HepG2 (cell line): Measurements from ENCODE around the gene PTMA. TPM values are rescaled to one million over a fixed set of nuclear protein-coding genes. Genes with fewer than 3 reads are reported as not detected.

ENCODE experiments used
- AGO2 ChIP-seq: fragments of 200-400 bp; formaldehyde crosslinking; optimal IDR thresholded peaks from 2 replicates; pipeline ENCODE3; 2017; ENCODE audit warnings: mild to moderate bottlenecking, low read depth, low read length, moderate library complexity
- AHR ChIP-seq: IDR thresholded peaks from 2 replicates; pipeline ENCODE4 v1.6.1; 2018; ENCODE audit warnings: missing genetic modification reagents, missing compliant biosample characterization
- CAMTA2 ChIP-seq: sonication (generic); formaldehyde crosslinking; IDR thresholded peaks from 2 replicates; pipeline ENCODE4 v1.4.0; 2020; ENCODE audit warnings: mild to moderate bottlenecking, missing genetic modification reagents, borderline replicate concordance
- GTF3A ChIP-seq: sonication (generic); formaldehyde crosslinking; conservative IDR thresholded peaks from 2 replicates; pipeline ENCODE4 v1.4.0; 2020; ENCODE audit warnings: mild to moderate bottlenecking, missing genetic modification reagents
- NFKB2 ChIP-seq: sonication (generic); formaldehyde crosslinking; IDR thresholded peaks from 2 replicates; pipeline ENCODE4 v1.4.0; 2020; ENCODE audit warnings: missing genetic modification reagents, borderline replicate concordance
- POLR2AphosphoS2 ChIP-seq: IDR thresholded peaks from 2 replicates; pipeline ENCODE4 v1.6.1; 2011; ENCODE audit warnings: low read depth, low read length, improper control_type of control experiment
- RXRA ChIP-seq: sonication (generic); formaldehyde crosslinking; IDR thresholded peaks from 2 replicates; pipeline ENCODE4 v1.5.1; 2020; ENCODE audit warnings: missing genetic modification reagents
- SIN3B ChIP-seq: fragments of 150-350 bp; IDR thresholded peaks from 2 replicates; pipeline ENCODE4 v1.6.1; 2014; ENCODE audit warnings: low read length
- SNAPC2 ChIP-seq: sonication (generic); formaldehyde crosslinking; IDR thresholded peaks from 2 replicates; pipeline ENCODE4 v1.8.1; 2022; ENCODE audit warnings: mild to moderate bottlenecking, missing genetic modification reagents
- THAP11 ChIP-seq: IDR thresholded peaks from 2 replicates; pipeline ENCODE4 v1.6.1; 2016; ENCODE audit warnings: missing biosample characterization, missing genetic modification reagents
- ZNF496 ChIP-seq: sonication (generic); formaldehyde crosslinking; IDR thresholded peaks from 2 replicates; pipeline ENCODE4 v1.8.1; 2023; ENCODE audit warnings: mild to moderate bottlenecking, moderate library complexity, missing genetic modification reagents; ENCODE audit not compliant: insufficient replicate concordance
- ZSCAN21 ChIP-seq: sonication (generic); formaldehyde crosslinking; IDR thresholded peaks from 2 replicates; pipeline ENCODE4 v1.8.0; 2022; ENCODE audit warnings: mild to moderate bottlenecking, missing genetic modification reagents, moderate library complexity, borderline replicate concordance
- polyA plus RNA-seq, 8 experiments: library from polyadenylated mRNA; depleted of rRNA in 3 of 8; stranded (reverse) in 7 of 8; unstranded in 1 of 8; fragments of >200 nt; fragmentation: Illumina TruSeq in 4 of 8; extraction: Trizol in 4 of 8; gene quantifications; 2 replicates each; pipeline versions ENCODE4 v1.2.1 to v1.2.3, GENCODE V29; 2011 to 2016; ENCODE audit warnings: low read depth in 4 of 8, missing spikeins in 1 of 8, mixed read lengths in 1 of 8; ENCODE audit not compliant: insufficient read depth in 1 of 8
- total RNA-seq, 5 experiments: library from RNA; depleted of rRNA; stranded (reverse); fragments of >200 nt; fragmentation: Illumina TruSeq; extraction: Trizol; gene quantifications; 2 replicates each; pipeline ENCODE4 v1.2.3, GENCODE V29; 2016; ENCODE audit warnings: low read depth in 1 of 5
- TF ChIP-seq, protein P1 (sequence below): sonication (generic); formaldehyde crosslinking; IDR thresholded peaks from 2 replicates; pipeline ENCODE4 v1.5.0; 2020; ENCODE audit warnings: mild to moderate bottlenecking, missing genetic modification reagents, borderline replicate concordance
- TF ChIP-seq, protein P2 (sequence below): IDR thresholded peaks from 2 replicates; pipeline ENCODE4 v1.6.1; 2016
- TF ChIP-seq, protein P3 (sequence below): sonication (generic); formaldehyde crosslinking; IDR thresholded peaks from 2 replicates; pipeline ENCODE4 v1.4.0; 2020; ENCODE audit warnings: mild to moderate bottlenecking, missing genetic modification reagents

The PTMA gene
- total and polyA plus RNA-seq, 2 of the 13 experiments (the other 11 are each of a cell fraction or from before 2014, with no cell fraction given): 190 to 1,086 TPM

DNA sequence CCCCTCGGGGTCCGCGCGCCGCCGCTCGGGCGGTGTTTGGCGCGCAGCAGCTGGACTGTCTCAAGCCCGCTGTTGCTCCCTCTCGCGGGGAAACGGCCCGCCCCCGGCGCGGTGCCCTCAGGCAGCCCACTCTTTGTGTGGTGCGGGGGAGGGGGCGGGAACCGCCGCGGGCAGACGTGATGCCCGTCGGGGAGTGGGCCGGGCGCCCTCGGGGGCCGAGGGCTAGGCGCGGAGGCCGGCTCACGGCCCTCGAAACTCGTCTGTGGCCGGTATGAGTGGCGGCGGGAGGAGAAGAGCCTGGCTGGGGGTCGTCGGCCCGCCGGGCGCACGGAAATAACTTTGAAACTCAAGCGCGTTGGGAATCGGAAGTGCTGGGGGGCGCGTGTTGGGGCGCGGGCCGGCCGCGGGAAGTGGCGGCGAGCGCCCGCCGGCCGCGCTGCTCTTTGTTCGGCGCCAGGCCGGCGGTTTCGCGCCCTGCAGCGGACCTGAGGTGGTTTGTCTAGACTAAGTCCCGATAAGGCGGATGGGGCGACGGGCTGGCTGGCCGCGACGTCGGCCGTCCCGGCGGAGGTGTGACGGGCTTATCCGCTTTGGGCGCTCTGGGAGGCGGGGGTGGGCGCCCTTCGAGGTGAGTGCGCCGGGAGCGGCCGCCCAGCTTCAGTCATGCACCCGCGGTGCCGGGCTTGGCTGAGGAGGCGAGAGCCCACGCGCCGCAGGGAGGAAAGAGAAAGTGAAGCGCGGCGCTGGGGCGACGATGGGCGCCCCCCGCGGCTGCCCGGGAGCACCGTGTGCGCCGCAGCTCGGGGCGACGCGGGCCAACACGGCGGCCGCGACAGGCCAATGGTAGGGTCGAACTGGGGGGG is 679 bp downstream of the PTMA start (continued):
- TF ChIP-seq, protein P1, sequence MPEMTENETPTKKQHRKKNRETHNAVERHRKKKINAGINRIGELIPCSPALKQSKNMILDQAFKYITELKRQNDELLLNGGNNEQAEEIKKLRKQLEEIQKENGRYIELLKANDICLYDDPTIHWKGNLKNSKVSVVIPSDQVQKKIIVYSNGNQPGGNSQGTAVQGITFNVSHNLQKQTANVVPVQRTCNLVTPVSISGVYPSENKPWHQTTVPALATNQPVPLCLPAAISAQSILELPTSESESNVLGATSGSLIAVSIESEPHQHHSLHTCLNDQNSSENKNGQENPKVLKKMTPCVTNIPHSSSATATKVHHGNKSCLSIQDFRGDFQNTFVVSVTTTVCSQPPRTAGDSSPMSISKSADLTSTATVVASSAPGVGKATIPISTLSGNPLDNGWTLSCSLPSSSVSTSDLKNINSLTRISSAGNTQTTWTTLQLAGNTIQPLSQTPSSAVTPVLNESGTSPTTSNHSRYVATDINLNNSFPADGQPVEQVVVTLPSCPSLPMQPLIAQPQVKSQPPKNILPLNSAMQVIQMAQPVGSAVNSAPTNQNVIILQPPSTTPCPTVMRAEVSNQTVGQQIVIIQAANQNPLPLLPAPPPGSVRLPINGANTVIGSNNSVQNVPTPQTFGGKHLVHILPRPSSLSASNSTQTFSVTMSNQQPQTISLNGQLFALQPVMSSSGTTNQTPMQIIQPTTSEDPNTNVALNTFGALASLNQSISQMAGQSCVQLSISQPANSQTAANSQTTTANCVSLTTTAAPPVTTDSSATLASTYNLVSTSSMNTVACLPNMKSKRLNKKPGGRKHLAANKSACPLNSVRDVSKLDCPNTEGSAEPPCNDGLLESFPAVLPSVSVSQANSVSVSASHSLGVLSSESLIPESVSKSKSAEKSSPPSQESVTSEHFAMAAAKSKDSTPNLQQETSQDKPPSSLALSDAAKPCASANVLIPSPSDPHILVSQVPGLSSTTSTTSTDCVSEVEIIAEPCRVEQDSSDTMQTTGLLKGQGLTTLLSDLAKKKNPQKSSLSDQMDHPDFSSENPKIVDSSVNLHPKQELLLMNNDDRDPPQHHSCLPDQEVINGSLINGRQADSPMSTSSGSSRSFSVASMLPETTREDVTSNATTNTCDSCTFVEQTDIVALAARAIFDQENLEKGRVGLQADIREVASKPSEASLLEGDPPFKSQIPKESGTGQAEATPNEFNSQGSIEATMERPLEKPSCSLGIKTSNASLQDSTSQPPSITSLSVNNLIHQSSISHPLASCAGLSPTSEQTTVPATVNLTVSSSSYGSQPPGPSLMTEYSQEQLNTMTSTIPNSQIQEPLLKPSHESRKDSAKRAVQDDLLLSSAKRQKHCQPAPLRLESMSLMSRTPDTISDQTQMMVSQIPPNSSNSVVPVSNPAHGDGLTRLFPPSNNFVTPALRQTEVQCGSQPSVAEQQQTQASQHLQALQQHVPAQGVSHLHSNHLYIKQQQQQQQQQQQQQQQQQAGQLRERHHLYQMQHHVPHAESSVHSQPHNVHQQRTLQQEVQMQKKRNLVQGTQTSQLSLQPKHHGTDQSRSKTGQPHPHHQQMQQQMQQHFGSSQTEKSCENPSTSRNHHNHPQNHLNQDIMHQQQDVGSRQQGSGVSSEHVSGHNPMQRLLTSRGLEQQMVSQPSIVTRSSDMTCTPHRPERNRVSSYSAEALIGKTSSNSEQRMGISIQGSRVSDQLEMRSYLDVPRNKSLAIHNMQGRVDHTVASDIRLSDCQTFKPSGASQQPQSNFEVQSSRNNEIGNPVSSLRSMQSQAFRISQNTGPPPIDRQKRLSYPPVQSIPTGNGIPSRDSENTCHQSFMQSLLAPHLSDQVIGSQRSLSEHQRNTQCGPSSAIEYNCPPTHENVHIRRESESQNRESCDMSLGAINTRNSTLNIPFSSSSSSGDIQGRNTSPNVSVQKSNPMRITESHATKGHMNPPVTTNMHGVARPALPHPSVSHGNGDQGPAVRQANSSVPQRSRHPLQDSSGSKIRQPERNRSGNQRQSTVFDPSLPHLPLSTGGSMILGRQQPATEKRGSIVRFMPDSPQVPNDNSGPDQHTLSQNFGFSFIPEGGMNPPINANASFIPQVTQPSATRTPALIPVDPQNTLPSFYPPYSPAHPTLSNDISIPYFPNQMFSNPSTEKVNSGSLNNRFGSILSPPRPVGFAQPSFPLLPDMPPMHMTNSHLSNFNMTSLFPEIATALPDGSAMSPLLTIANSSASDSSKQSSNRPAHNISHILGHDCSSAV (CRISPR knock-in tag): no peak
- TF ChIP-seq NFKB2: no peak
- peak; percentile 32 for TF ChIP-seq RXRA (CRISPR knock-in tag)
- no peak for TF ChIP-seq CAMTA2
- 0 out of 2 replicates have a peak, but pooled peaks have one; percentile 3 for TF ChIP-seq SNAPC2 (CRISPR knock-in tag)
- peak; percentile 11; the same call in 1 of the 2 replicates for TF ChIP-seq ZSCAN21
- TF ChIP-seq AHR: no peak
- TF ChIP-seq SIN3B: 0 out of 2 replicates have a peak, but pooled peaks have one; percentile 15
- TF ChIP-seq POLR2AphosphoS2: no peak; the same call in 1 of the 2 replicates
- no peak for TF ChIP-seq THAP11
- TF ChIP-seq AGO2: peak; percentile 94
- TF ChIP-seq GTF3A (CRISPR knock-in tag): no peak
- TF ChIP-seq, protein P2, sequence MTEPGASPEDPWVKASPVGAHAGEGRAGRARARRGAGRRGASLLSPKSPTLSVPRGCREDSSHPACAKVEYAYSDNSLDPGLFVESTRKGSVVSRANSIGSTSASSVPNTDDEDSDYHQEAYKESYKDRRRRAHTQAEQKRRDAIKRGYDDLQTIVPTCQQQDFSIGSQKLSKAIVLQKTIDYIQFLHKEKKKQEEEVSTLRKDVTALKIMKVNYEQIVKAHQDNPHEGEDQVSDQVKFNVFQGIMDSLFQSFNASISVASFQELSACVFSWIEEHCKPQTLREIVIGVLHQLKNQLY (CRISPR knock-in tag): no peak
- no peak for TF ChIP-seq ZNF496 (CRISPR knock-in tag)
- TF ChIP-seq, protein P3, sequence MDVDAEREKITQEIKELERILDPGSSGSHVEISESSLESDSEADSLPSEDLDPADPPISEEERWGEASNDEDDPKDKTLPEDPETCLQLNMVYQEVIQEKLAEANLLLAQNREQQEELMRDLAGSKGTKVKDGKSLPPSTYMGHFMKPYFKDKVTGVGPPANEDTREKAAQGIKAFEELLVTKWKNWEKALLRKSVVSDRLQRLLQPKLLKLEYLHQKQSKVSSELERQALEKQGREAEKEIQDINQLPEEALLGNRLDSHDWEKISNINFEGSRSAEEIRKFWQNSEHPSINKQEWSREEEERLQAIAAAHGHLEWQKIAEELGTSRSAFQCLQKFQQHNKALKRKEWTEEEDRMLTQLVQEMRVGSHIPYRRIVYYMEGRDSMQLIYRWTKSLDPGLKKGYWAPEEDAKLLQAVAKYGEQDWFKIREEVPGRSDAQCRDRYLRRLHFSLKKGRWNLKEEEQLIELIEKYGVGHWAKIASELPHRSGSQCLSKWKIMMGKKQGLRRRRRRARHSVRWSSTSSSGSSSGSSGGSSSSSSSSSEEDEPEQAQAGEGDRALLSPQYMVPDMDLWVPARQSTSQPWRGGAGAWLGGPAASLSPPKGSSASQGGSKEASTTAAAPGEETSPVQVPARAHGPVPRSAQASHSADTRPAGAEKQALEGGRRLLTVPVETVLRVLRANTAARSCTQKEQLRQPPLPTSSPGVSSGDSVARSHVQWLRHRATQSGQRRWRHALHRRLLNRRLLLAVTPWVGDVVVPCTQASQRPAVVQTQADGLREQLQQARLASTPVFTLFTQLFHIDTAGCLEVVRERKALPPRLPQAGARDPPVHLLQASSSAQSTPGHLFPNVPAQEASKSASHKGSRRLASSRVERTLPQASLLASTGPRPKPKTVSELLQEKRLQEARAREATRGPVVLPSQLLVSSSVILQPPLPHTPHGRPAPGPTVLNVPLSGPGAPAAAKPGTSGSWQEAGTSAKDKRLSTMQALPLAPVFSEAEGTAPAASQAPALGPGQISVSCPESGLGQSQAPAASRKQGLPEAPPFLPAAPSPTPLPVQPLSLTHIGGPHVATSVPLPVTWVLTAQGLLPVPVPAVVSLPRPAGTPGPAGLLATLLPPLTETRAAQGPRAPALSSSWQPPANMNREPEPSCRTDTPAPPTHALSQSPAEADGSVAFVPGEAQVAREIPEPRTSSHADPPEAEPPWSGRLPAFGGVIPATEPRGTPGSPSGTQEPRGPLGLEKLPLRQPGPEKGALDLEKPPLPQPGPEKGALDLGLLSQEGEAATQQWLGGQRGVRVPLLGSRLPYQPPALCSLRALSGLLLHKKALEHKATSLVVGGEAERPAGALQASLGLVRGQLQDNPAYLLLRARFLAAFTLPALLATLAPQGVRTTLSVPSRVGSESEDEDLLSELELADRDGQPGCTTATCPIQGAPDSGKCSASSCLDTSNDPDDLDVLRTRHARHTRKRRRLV (CRISPR knock-in tag): no peak
